Keratinocyte (primary cell): ENCODE measurements around the gene MTMR10.

Experiments used
- CTCF ChIP-seq, 3 experiments: IDR thresholded peaks in 1 of 3; conservative IDR thresholded peaks in 1 of 3; optimal IDR thresholded peaks in 1 of 3; 2 replicates in 2 of 3; 3 replicates in 1 of 3; pipeline versions ENCODE3 to v1.5.1; 2011; ENCODE audit warnings: low read length in 3 of 3, mild to moderate bottlenecking in 3 of 3, moderate library complexity in 2 of 3, control low read depth in 1 of 3, inconsistent platforms in 1 of 3; ENCODE audit not compliant: insufficient read depth in 2 of 3; ENCODE audit errors: extremely low read depth in 1 of 3
- EZH2 ChIP-seq: IDR thresholded peaks from one replicate; pipeline ENCODE4 v1.6.1; 2012; ENCODE audit warnings: inconsistent platforms, mild to moderate bottlenecking, low read length, moderate library complexity

GRCh38 chr15:30906366-30906765, 85.1 kb downstream of the MTMR10 start:
- TF ChIP-seq CTCF (optimal IDR thresholded peaks at IDR 0.05 in 1 of 3, IDR thresholded peaks at IDR 0.05 in 1 of 3, conservative IDR thresholded peaks at IDR 0.05 in 1 of 3; ENCODE audit: extremely low read depth in 1 of 3, insufficient read depth in 2 of 3, low read length in 3 of 3) (no peak), EZH2 (no peak)
